IMR-90 (cell line): ENCODE data around the gene GPR6. TPM values are rescaled to one million over a fixed set of nuclear protein-coding genes. Genes with fewer than 3 reads are reported as not detected.

Source experiments
- ATAC-seq: fragments of 200-7000 bp; cut with Tn5 transposase; 2 replicates; pipeline ENCODE4 v1.9.1; 2020; ENCODE audit warnings: low read depth, mild to moderate bottlenecking, moderate library complexity
- BruUV-seq: library from RNA; stranded (reverse); fragments of 400-500 nt; replicated peaks from 2 replicates; lab custom pipeline; 2021; lab: Mats Ljungman, UMichigan
- CTCF ChIA-PET: fragments of 300-600 bp; formaldehyde crosslinking; extraction: SDS; loops from one replicate; lab custom pipeline; 2021; ENCODE audit warnings: antibody characterized with exemption; lab: Yijun Ruan, JAX
- POLR2A ChIA-PET: fragments of 300-600 bp; sonication (Branson Sonifier 250); formaldehyde crosslinking; loops from one replicate; lab custom pipeline; 2022; ENCODE audit warnings: antibody characterized with exemption; ENCODE audit not compliant: unreplicated experiment; lab: Charles Lee
- DNase-seq: peaks from one replicate; pipeline ENCODE4 v3.0.0; 2013
- H2AFZ ChIP-seq: replicated peaks from 2 replicates; pipeline ENCODE3; 2013; ENCODE audit warnings: low read length, mild to moderate bottlenecking; ENCODE audit not compliant: poor library complexity
- H2AK5ac ChIP-seq: 2 replicates; pipeline ENCODE4 v1.6.1; 2013; ENCODE audit warnings: low read depth, low read length, inconsistent platforms
- H2AK9ac ChIP-seq: replicated peaks from 2 replicates; pipeline ENCODE3; 2013; ENCODE audit warnings: mild to moderate bottlenecking, low read depth, low read length, moderate library complexity; ENCODE audit not compliant: poor library complexity
- H2BK120ac ChIP-seq: 2 replicates; pipeline ENCODE4 v1.6.1; 2013; ENCODE audit warnings: low read depth, low read length, inconsistent platforms
- H2BK15ac ChIP-seq: 3 replicates; pipeline ENCODE4 v1.6.1; 2013; ENCODE audit warnings: low read depth, low read length, inconsistent platforms
- H2BK20ac ChIP-seq: 2 replicates; pipeline ENCODE4 v1.6.1; 2013; ENCODE audit warnings: low read depth, mild to moderate bottlenecking, inconsistent platforms, low read length, moderate library complexity
- H2BK5ac ChIP-seq: 2 replicates; pipeline ENCODE4 v1.6.1; 2013; ENCODE audit warnings: mild to moderate bottlenecking, low read depth, low read length, inconsistent platforms; ENCODE audit not compliant: poor library complexity, severe bottlenecking
- H3K14ac ChIP-seq: replicated peaks from 2 replicates; pipeline ENCODE4 v1.6.1; 2013; ENCODE audit warnings: low read depth, low read length, inconsistent platforms
- H3K18ac ChIP-seq: 2 replicates; pipeline ENCODE4 v1.6.1; 2013; ENCODE audit warnings: low read depth, low read length, control low read depth
- H3K23ac ChIP-seq: 2 replicates; pipeline ENCODE4 v1.6.1; 2013; ENCODE audit warnings: low read depth, low read length, inconsistent platforms
- H3K27ac ChIP-seq: 2 replicates; pipeline ENCODE4 v1.5.1; 2013; ENCODE audit warnings: mild to moderate bottlenecking, control low read depth, low read length; ENCODE audit not compliant: insufficient read depth
- H3K27me3 ChIP-seq: 2 replicates; pipeline ENCODE4 v1.6.1; 2013; ENCODE audit warnings: low read length; ENCODE audit not compliant: control insufficient read depth, insufficient read depth
- H3K36me3 ChIP-seq: 2 replicates; pipeline ENCODE4 v1.6.1; 2013; ENCODE audit warnings: low read length, mixed read lengths; ENCODE audit not compliant: control insufficient read depth, insufficient read depth
- H3K4ac ChIP-seq: 2 replicates; pipeline ENCODE4 v1.6.1; 2013; ENCODE audit warnings: low read depth, low read length, inconsistent platforms
- H3K4me1 ChIP-seq: 2 replicates; pipeline ENCODE4 v1.6.1; 2013; ENCODE audit warnings: low read length, mixed read lengths; ENCODE audit not compliant: control insufficient read depth, insufficient read depth
- H3K4me2 ChIP-seq: 2 replicates; pipeline ENCODE4 v1.6.1; 2013; ENCODE audit warnings: low read depth, mild to moderate bottlenecking, control low read depth, low read length, moderate library complexity
- H3K4me3 ChIP-seq: 2 replicates; pipeline ENCODE4 v1.5.1; 2013; ENCODE audit warnings: low read depth, mild to moderate bottlenecking, control low read depth, low read length, moderate library complexity; ENCODE audit not compliant: insufficient read depth
- H3K56ac ChIP-seq: 2 replicates; pipeline ENCODE4 v1.6.1; 2013; ENCODE audit warnings: low read length, inconsistent platforms; ENCODE audit not compliant: insufficient read depth; ENCODE audit errors: extremely low read depth
- H3K79me1 ChIP-seq, 2 experiments: 2 replicates each; pipeline ENCODE4 v1.6.1; 2013; ENCODE audit warnings: low read length in 2 of 2, inconsistent platforms in 1 of 2, low read depth in 1 of 2
- H3K9ac ChIP-seq: 2 replicates; pipeline ENCODE4 v1.6.1; 2013; ENCODE audit warnings: low read depth, low read length, control low read depth
- H3K9me1 ChIP-seq: 2 replicates; pipeline ENCODE4 v1.6.1; 2013; ENCODE audit warnings: low read length, inconsistent platforms; ENCODE audit not compliant: insufficient read depth
- H3K9me3 ChIP-seq: 2 replicates; pipeline ENCODE4 v1.6.1; 2013; ENCODE audit warnings: low read length; ENCODE audit not compliant: control insufficient read depth, insufficient read depth
- H4K20me1 ChIP-seq: 2 replicates; pipeline ENCODE4 v1.6.1; 2013; ENCODE audit warnings: low read length, inconsistent platforms; ENCODE audit not compliant: insufficient read depth
- H4K5ac ChIP-seq: 2 replicates; pipeline ENCODE4 v1.6.1; 2013; ENCODE audit warnings: mild to moderate bottlenecking, low read depth, low read length, control low read depth
- H4K8ac ChIP-seq, 2 experiments: 2 replicates each; pipeline ENCODE4 v1.6.1; 2013; ENCODE audit warnings: low read depth in 2 of 2, low read length in 2 of 2, control low read depth in 1 of 2, inconsistent platforms in 1 of 2
- H4K91ac ChIP-seq: 2 replicates; pipeline ENCODE4 v1.6.1; 2013; ENCODE audit warnings: low read depth, low read length, inconsistent platforms; ENCODE audit not compliant: insufficient read depth
- BHLHE40 ChIP-seq: fragments of 150-350 bp; IDR thresholded peaks from 2 replicates; pipeline ENCODE4 v1.6.1; 2016; ENCODE audit warnings: mild to moderate bottlenecking, low read depth, low read length
- CEBPB ChIP-seq: IDR thresholded peaks from 2 replicates; pipeline ENCODE4 v1.6.1; 2012; ENCODE audit warnings: low read depth, low read length, improper control_type of control experiment
- CHD1 ChIP-seq: IDR thresholded peaks from 2 replicates; pipeline ENCODE4 v1.6.1; 2012; ENCODE audit warnings: low read depth, low read length, improper control_type of control experiment
- FOS ChIP-seq: fragments of 150-350 bp; IDR thresholded peaks from 2 replicates; pipeline ENCODE4 v1.6.1; 2016; ENCODE audit warnings: low read depth, low read length
- MAFK ChIP-seq: IDR thresholded peaks from 2 replicates; pipeline ENCODE4 v1.6.1; 2012; ENCODE audit warnings: low read depth, low read length, improper control_type of control experiment
- MAZ ChIP-seq: IDR thresholded peaks from 2 replicates; pipeline ENCODE4 v1.6.1; 2012; ENCODE audit warnings: low read depth, mild to moderate bottlenecking, low read length, improper control_type of control experiment, moderate library complexity, borderline replicate concordance
- MXI1 ChIP-seq: IDR thresholded peaks from 2 replicates; pipeline ENCODE4 v1.6.1; 2012; ENCODE audit warnings: low read depth, mild to moderate bottlenecking, low read length, moderate library complexity, borderline replicate concordance
- NFE2L2 ChIP-seq: fragments of 150-350 bp; IDR thresholded peaks from 2 replicates; pipeline ENCODE4 v1.6.1; 2016; ENCODE audit warnings: low read depth, mild to moderate bottlenecking, low read length
- POLR2A ChIP-seq: IDR thresholded peaks from 2 replicates; pipeline ENCODE4 v1.6.1; 2012; ENCODE audit warnings: mild to moderate bottlenecking, low read depth, low read length
- RAD21 ChIP-seq: IDR thresholded peaks from 2 replicates; pipeline ENCODE4 v1.6.1; 2012; ENCODE audit warnings: low read length, improper control_type of control experiment
- RCOR1 ChIP-seq: IDR thresholded peaks from 2 replicates; pipeline ENCODE4 v1.6.1; 2012; ENCODE audit warnings: mild to moderate bottlenecking, low read length, improper control_type of control experiment; ENCODE audit not compliant: insufficient replicate concordance
- RFX5 ChIP-seq: IDR thresholded peaks from 2 replicates; pipeline ENCODE4 v1.8.0; 2012; ENCODE audit warnings: low read depth, mild to moderate bottlenecking, low read length, moderate library complexity
- SMC3 ChIP-seq: fragments of 150-350 bp; IDR thresholded peaks from 2 replicates; pipeline ENCODE4 v1.6.1; 2016; ENCODE audit warnings: low read depth, mild to moderate bottlenecking, antibody characterized with exemption, low read length, moderate library complexity
- USF2 ChIP-seq: fragments of 150-350 bp; IDR thresholded peaks from 2 replicates; pipeline ENCODE4 v1.6.1; 2017; ENCODE audit warnings: mild to moderate bottlenecking, antibody characterized with exemption, low read length, low read depth
- WGBS, 2 experiments: methylation state at CpG; one replicate each; pipeline versions ENCODE4 v1.1.5 to v1.1.7; 2013; ENCODE audit warnings: missing lambda C conversion rate in 2 of 2; ENCODE audit not compliant: insufficient read length in 1 of 2; ENCODE audit errors: extremely low coverage in 2 of 2; 5-methylcytosine and 5-hydroxymethylcytosine counted together
- dilution Hi-C: fragments of 300-500 bp; cut with HindIII; formaldehyde crosslinking; loops from one replicate; pipeline ENCODE4 v1.14.3; 2018; ENCODE audit warnings: low sequenced_read_pairs; ENCODE audit not compliant: unreplicated experiment
- in situ Hi-C: fragments of 300-500 bp; cut with MboI; formaldehyde crosslinking; loops from 3 replicates; pipeline ENCODE4 v1.14.3; 2019; ENCODE audit warnings: low sequenced_read_pairs, inconsistent platforms, mixed read lengths
- intact Hi-C: fragments of 100-400 bp; cut with micrococcal nuclease; formaldehyde crosslinking; loops from 2 replicates; pipeline ENCODE4 v1.10.0; 2022
- polyA plus RNA-seq, 3 experiments: library from polyadenylated mRNA; depleted of rRNA; stranded (reverse); fragments of >200 nt; gene quantifications; 2 replicates each; pipeline ENCODE4 v1.2.3, GENCODE V29; 2012; ENCODE audit warnings: low replicate concordance in 1 of 3
- total RNA-seq: library from RNA; depleted of rRNA; stranded (reverse); fragments of >200 nt; gene quantifications from 2 replicates; pipeline ENCODE4 v1.2.3, GENCODE V29; 2012
- TF ChIP-seq, protein P1 (sequence below): fragments of 150-350 bp; IDR thresholded peaks from 2 replicates; pipeline ENCODE4 v1.6.1; 2016; ENCODE audit warnings: low read depth, mild to moderate bottlenecking, low read length, moderate library complexity, borderline replicate concordance
- TF ChIP-seq, protein P2 (sequence below): conservative IDR thresholded peaks from 2 replicates; pipeline ENCODE4 v1.5.1; 2012; ENCODE audit warnings: mild to moderate bottlenecking, low read depth, low read length, improper control_type of control experiment

The GPR6 gene
- total and polyA plus RNA-seq, 2 of the 4 experiments (the other 2 are of a cell fraction), result not detected

GRCh38 chr6:110017306-110017705, 39.2 kb downstream of the GPR6 start:
- Histone ChIP-seq H3K4me1 (no peaks in the 10 kb centered on the region), H3K27me3 (peaks cover 14% of the 10 kb centered on the region), H3K79me1 (no peaks in the 10 kb centered on the region), H2BK20ac (no peak overlapping the region), H3K9ac (no peak overlapping the region), H3K4me3 (no peak overlapping the region), H3K4me2 (no peak overlapping the region), H4K5ac (no peak overlapping the region), H2AFZ (no peak overlapping the region), H2BK5ac (no peak overlapping the region), H2BK15ac (no peak overlapping the region), H2BK120ac (no peak overlapping the region), H3K23ac (no peak overlapping the region), H3K27ac (no peak overlapping the region), H2AK5ac (no peak overlapping the region), H3K9me1 (no peaks in the 10 kb centered on the region), H3K56ac (no peak overlapping the region), H2AK9ac (no peak overlapping the region), H3K9me3 (no peaks in the 10 kb centered on the region), H4K20me1 (no peaks in the 10 kb centered on the region), H3K14ac (no peak overlapping the region), H3K36me3 (no peaks in the 10 kb centered on the region), H4K8ac (no peak overlapping the region), H3K4ac (no peak overlapping the region), H4K91ac (no peak overlapping the region), H3K18ac (no peak overlapping the region)
- dilution Hi-C loops (no loop called here), intact Hi-C loops (no loop called here), in situ Hi-C loops (no loop called here)
- ATAC-seq (no peak), DNase-seq (no peak)
- TF ChIP-seq SMC3 (no peak), RFX5 (no peak), FOS (no peak), RAD21 (no peak), BHLHE40 (no peak), MAFK (no peak), CEBPB (no peak), CHD1 (no peak), MXI1 (no peak), USF2 (no peak), RCOR1 (no peak), MAZ (no peak), NFE2L2 (no peak), POLR2A (no peak)
- TF ChIP-seq, protein P1, sequence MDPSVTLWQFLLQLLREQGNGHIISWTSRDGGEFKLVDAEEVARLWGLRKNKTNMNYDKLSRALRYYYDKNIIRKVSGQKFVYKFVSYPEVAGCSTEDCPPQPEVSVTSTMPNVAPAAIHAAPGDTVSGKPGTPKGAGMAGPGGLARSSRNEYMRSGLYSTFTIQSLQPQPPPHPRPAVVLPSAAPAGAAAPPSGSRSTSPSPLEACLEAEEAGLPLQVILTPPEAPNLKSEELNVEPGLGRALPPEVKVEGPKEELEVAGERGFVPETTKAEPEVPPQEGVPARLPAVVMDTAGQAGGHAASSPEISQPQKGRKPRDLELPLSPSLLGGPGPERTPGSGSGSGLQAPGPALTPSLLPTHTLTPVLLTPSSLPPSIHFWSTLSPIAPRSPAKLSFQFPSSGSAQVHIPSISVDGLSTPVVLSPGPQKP, result no peak
- TF ChIP-seq, protein P2, sequence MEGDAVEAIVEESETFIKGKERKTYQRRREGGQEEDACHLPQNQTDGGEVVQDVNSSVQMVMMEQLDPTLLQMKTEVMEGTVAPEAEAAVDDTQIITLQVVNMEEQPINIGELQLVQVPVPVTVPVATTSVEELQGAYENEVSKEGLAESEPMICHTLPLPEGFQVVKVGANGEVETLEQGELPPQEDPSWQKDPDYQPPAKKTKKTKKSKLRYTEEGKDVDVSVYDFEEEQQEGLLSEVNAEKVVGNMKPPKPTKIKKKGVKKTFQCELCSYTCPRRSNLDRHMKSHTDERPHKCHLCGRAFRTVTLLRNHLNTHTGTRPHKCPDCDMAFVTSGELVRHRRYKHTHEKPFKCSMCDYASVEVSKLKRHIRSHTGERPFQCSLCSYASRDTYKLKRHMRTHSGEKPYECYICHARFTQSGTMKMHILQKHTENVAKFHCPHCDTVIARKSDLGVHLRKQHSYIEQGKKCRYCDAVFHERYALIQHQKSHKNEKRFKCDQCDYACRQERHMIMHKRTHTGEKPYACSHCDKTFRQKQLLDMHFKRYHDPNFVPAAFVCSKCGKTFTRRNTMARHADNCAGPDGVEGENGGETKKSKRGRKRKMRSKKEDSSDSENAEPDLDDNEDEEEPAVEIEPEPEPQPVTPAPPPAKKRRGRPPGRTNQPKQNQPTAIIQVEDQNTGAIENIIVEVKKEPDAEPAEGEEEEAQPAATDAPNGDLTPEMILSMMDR, result no peak
- 55% methylated on average over 4 of the region's 6 CpGs; no CpG with 5 or more reads in 1 of the 2 experiments for WGBS, 2 experiments
- no TSS peak for BruUV-seq
- ChIA-PET CTCF (interaction anchor here (0.9 to 1.2 kb wide), 3 partner anchors 13 to 23 kb away, joined by 3 read pairs; no protein-coding TSS in a partner anchor), POLR2A (no interaction called here)
